ENCODE measurements around the gene PPM1D. TPM values are rescaled to one million over a fixed set of nuclear protein-coding genes. Genes with fewer than 3 reads are reported as not detected.
"Not testable (repeated sequence)": the region's sequence is repeated elsewhere in the genome, so short reads cannot be mapped to it uniquely, and the experiment has no call there.

The PPM1D gene
- total RNA-seq (2014; rRNA removed; shearing (Covaris generic)), result 7.8 and 7.9 TPM in 2 replicates
- 7.9 and 8.1 TPM in 2 replicates for polyA plus RNA-seq (2016; fragmentation: Nextera tagmentation; extraction: Ambion mirVana)

GRCh38 chr17:60599620-60600489 lies at the start of gene PPM1D:
TSS of gene PPM1D (plus strand) at chr17:60600193. CDS start at chr17:60600415, 222 bp downstream.
- H3K27ac ChIP-seq, result peak within 1 kb of the TSS; percentile 88
- H3K4me1 ChIP-seq (ENCODE audit: insufficient read depth), result peaks cover 26% of the 10 kb centered on the region
- in situ Hi-C loops (cut with MboI), result no loop called here
- no peaks in the 10 kb centered on the region for H3K9me2 ChIP-seq (ENCODE audit: insufficient read depth)
- 1 to 2% methylated on average over 48 to 60 of the region's 83 CpGs for WGBS, 2 experiments (ENCODE audit: low coverage in 1 of 2, low lambda C conversion rate in 2 of 2, missing lambda C conversion rate in 2 of 2)
- H2AFZ ChIP-seq, result peak within 1 kb of the TSS; percentile 98
- peak within 1 kb of the TSS; percentile 91 for H3K4me2 ChIP-seq (ENCODE audit: unreplicated experiment)
- H3F3A ChIP-seq (ENCODE audit: insufficient read depth), result peaks cover 41% of the 10 kb centered on the region
- H3K9me3 ChIP-seq (ENCODE audit: low read depth), result no peaks in the 10 kb centered on the region
- H3K27me3 ChIP-seq (replicated peaks; ENCODE audit: insufficient read depth), result no peaks in the 10 kb centered on the region
- H3K9ac ChIP-seq, result peak within 1 kb of the TSS; percentile 93
- TF ChIP-seq EZH2 (IDR thresholded peaks at IDR 0.05; ENCODE audit: insufficient read depth, poor library complexity, severe bottlenecking) (no peak), EZH2phosphoT487 (IDR thresholded peaks at IDR 0.05; ENCODE audit: insufficient read depth, low read depth) (no peak)
- H3K79me2 ChIP-seq (ENCODE audit: insufficient read depth), result peaks cover 47% of the 10 kb centered on the region
- H3K36me3 ChIP-seq (ENCODE audit: low read depth), result no peaks in the 10 kb centered on the region
- peak; percentile 100 for DNase-seq
- H4K20me1 ChIP-seq (ENCODE audit: insufficient read depth), result peaks cover 7% of the 10 kb centered on the region; the same call in 1 of the 2 replicates
- peak within 1 kb of the TSS; percentile 96 for H3K4me3 ChIP-seq

GRCh38 chr17:60552255-60552654 lies 47.7 kb upstream of the PPM1D start:
- H3K27me3 ChIP-seq (replicated peaks; ENCODE audit: insufficient read depth); H3K79me2 ChIP-seq (ENCODE audit: insufficient read depth); H4K20me1 ChIP-seq (ENCODE audit: insufficient read depth); H3K4me2 ChIP-seq (ENCODE audit: unreplicated experiment); H3K36me3 ChIP-seq (ENCODE audit: low read depth); H3K9me3 ChIP-seq (ENCODE audit: low read depth); H2AFZ ChIP-seq; H3K9ac ChIP-seq; H3K4me3 ChIP-seq; H3K27ac ChIP-seq; H3K4me1 ChIP-seq (ENCODE audit: insufficient read depth); in situ Hi-C loops (cut with MboI); DNase-seq; H3K9me2 ChIP-seq (ENCODE audit: insufficient read depth): not testable (repeated sequence)
- 84 to 96% methylated on average over 4 to 12 of the region's 13 CpGs for WGBS, 2 experiments (ENCODE audit: low coverage in 1 of 2, low lambda C conversion rate in 2 of 2, missing lambda C conversion rate in 2 of 2)
- peaks cover 13% of the 10 kb centered on the region; the same call in 1 of the 2 replicates for H3F3A ChIP-seq (ENCODE audit: insufficient read depth)

DNA sequence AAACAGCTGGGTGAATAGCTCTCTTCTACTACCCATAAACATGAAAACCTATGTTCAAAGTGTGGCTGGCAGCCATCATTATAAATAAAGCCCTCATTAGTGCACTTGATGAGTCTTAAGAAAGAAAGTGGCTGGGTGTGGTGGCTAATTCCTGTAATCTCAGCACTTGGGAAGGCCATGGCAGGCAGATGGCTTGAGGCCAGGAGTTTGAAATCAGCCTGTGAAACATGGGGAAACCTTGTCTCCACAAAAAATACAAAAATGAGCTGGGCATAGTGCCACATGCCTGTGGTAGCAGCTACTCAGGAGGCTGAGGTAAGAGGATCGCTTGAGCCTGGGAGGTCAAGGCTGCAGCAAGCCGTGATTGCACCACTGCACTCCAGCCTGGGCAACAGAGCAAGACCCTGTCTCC lies 45.6 kb upstream of the PPM1D start:
- DNase-seq, result peak; percentile 71
- 77 to 79% methylated on average over 2 of the region's 2 CpGs for WGBS, 2 experiments (ENCODE audit: low coverage in 1 of 2, low lambda C conversion rate in 2 of 2, missing lambda C conversion rate in 2 of 2)
- no peaks in the 10 kb centered on the region for H3K4me1 ChIP-seq (ENCODE audit: insufficient read depth)
- H3K9me3 ChIP-seq (ENCODE audit: low read depth), result no peaks in the 10 kb centered on the region
- no peak overlapping the region for H2AFZ ChIP-seq
- TF ChIP-seq EZH2 (IDR thresholded peaks at IDR 0.05; ENCODE audit: insufficient read depth, poor library complexity, severe bottlenecking) (no peak), EZH2phosphoT487 (IDR thresholded peaks at IDR 0.05; ENCODE audit: insufficient read depth, low read depth) (no peak)
- no peaks in the 10 kb centered on the region for H4K20me1 ChIP-seq (ENCODE audit: insufficient read depth)
- in situ Hi-C loops (cut with MboI), result no loop called here
- H3K9me2 ChIP-seq (ENCODE audit: insufficient read depth), result no peaks in the 10 kb centered on the region
- H3F3A ChIP-seq (ENCODE audit: insufficient read depth), result peaks cover 13% of the 10 kb centered on the region; the same call in 1 of the 2 replicates
- H3K4me3 ChIP-seq, result no peak overlapping the region
- no peaks in the 10 kb centered on the region for H3K27me3 ChIP-seq (replicated peaks; ENCODE audit: insufficient read depth)
- no peaks in the 10 kb centered on the region for H3K79me2 ChIP-seq (ENCODE audit: insufficient read depth)
- no peaks in the 10 kb centered on the region for H3K36me3 ChIP-seq (ENCODE audit: low read depth)
- no peak overlapping the region for H3K27ac ChIP-seq
- no peak overlapping the region for H3K9ac ChIP-seq
- no peak overlapping the region for H3K4me2 ChIP-seq (ENCODE audit: unreplicated experiment)

DNA sequence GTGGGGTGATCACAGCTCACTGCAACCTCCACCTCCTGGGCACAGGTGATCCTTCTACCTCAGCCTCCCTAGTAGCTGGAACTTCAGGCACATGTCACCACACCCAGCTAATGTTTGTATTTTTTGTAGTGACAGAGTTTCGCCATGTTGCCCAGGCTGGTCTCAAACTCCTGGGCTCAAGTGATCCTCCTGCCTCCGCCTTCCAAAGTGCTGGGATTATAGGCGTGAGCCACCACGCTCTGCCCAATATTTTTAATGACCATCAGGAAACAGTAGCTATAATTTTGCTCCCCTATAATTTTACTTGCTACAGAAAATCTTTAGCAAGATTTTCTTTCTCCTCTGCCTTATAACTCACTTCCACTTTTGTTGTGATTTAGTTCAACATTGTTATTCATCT lies 44.2 kb upstream of the PPM1D start:
- Histone ChIP-seq H3K36me3 (ENCODE audit: low read depth) (no peaks in the 10 kb centered on the region), H4K20me1 (ENCODE audit: insufficient read depth) (no peaks in the 10 kb centered on the region), H3K4me1 (ENCODE audit: insufficient read depth) (no peaks in the 10 kb centered on the region), H3K4me3 (no peak overlapping the region), H3K4me2 (ENCODE audit: unreplicated experiment) (no peak overlapping the region), H3K9me2 (ENCODE audit: insufficient read depth) (no peaks in the 10 kb centered on the region), H3K79me2 (ENCODE audit: insufficient read depth) (no peaks in the 10 kb centered on the region), H3K9me3 (ENCODE audit: low read depth) (no peaks in the 10 kb centered on the region), H3F3A (ENCODE audit: insufficient read depth) (peaks cover 13% of the 10 kb centered on the region; the same call in 1 of the 2 replicates), H3K27ac (no peak overlapping the region), H3K27me3 (replicated peaks; ENCODE audit: insufficient read depth) (no peaks in the 10 kb centered on the region), H3K9ac (no peak overlapping the region), H2AFZ (no peak overlapping the region)
- DNase-seq, result no peak
- in situ Hi-C loops (cut with MboI), result no loop called here
- WGBS, 2 experiments (ENCODE audit: low coverage in 1 of 2, low lambda C conversion rate in 2 of 2, missing lambda C conversion rate in 2 of 2), result 71 to 75% methylated on average over 4 of the region's 4 CpGs
- TF ChIP-seq EZH2phosphoT487 (IDR thresholded peaks at IDR 0.05; ENCODE audit: insufficient read depth, low read depth), result no peak
- no peak for TF ChIP-seq EZH2 (IDR thresholded peaks at IDR 0.05; ENCODE audit: insufficient read depth, poor library complexity, severe bottlenecking)
